GM21367 (cell line): ENCODE results near the gene LGALS7B.
"Not testable (repeated sequence)": the region's sequence is repeated elsewhere in the genome, so short reads cannot be mapped to it uniquely, and the experiment has no call there.

ENCODE experiments used
- ATAC-seq: cut with Tn5 transposase; IDR thresholded peaks from one replicate; pipeline ENCODE4 v1.9.1; 2021; ENCODE audit not compliant: unreplicated experiment

The LGALS7B gene

DNA sequence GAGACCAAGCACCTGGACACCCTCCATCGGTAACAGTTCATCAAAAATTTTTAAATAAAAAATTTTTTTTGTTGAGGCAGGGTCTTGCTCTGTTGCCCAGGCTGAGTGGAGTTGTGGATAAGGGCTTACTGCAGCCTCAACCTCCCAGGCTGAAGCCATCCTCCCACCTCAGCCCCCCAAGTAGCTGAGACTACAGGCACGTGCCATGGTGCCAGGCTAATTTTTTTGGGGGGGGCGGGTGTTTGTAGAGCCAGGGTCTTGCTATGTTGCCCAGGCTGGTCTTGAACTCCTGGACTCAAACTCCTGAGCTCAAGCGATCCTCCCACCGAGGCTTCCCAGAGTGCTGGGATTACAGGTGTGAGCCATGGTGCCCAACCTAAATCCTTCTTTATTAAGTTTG lies 4.7 kb downstream of the LGALS7B start:
- no peak for ATAC-seq

DNA sequence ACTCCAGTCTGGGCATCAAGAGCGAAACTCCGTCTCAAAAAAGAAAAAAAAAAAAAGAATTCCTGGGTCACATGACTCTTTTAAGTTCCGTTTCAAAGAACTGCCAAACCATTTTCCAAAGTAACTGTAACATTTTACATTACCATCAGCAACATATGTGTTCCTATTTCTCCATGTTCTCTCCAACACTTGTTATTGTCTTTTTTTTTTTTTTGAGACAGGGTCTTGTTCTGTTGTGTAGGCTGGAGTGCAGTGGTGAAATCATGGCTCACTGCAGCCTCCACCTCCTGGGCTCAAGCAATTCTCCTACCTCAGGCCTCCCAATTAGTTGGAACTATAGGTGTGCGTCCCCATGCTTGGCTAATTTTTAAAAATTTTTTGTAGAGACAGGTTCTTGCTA lies 6.5 kb downstream of the LGALS7B start:
- ATAC-seq = no peak

DNA sequence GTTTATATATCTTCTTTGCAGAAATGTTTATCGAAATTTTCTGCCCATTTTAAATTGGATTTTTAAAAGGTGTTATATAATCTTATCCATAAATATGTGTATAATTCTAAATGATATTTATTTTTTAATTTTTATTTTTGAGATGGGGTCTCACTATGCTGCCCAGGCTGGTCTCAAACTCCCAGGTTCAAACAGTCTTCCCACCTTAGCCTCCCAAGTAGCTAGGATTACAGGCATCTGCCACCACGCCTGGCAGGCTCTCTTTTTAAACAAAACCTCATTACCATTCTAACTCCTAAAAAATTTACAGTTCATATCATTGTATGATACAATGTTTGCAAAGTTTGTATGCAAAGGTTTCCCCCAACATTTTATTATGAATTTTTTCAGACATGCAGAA lies 7.2 kb downstream of the LGALS7B start:
- ATAC-seq = no peak

DNA sequence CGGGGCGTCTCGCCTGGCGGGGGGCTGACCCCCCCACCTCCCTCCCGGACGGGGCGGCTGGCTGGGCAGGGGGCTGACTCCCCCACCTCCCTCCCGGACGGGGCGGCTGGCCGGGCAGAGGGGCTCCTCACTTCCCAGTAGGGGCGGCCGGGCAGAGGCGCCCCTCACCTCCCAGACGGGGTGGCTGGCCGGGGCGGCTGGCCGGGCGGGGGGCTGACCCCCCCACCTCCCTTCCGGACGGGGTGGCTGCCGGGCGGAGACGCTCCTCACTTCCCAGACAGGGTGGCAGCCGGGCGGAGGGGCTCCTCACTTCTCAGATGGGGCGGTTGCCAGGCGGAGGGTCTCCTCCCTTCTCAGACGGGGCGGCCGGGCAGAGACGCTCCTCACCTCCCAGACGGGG lies 8.8 kb downstream of the LGALS7B start:
- ATAC-seq = not testable (repeated sequence)

DNA sequence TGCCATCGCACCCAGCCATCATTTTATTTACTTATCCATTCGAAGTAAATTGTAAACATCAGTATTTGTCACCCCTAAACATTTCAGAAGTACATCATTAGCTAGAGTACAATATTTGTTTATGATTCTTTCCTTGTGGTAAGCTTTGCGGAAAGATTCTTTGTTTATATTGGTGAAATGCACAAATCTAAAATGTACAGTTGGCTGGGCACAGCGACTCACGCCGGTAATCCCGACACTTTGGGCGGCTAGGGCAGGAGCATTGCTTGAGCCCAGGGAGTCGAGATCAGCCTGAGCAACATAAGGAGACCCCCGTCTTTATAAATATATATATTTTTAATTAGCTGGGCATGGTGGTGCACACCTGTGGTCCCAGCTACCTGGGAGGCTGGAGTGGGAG lies 10.1 kb downstream of the LGALS7B start:
- no peak for ATAC-seq

DNA sequence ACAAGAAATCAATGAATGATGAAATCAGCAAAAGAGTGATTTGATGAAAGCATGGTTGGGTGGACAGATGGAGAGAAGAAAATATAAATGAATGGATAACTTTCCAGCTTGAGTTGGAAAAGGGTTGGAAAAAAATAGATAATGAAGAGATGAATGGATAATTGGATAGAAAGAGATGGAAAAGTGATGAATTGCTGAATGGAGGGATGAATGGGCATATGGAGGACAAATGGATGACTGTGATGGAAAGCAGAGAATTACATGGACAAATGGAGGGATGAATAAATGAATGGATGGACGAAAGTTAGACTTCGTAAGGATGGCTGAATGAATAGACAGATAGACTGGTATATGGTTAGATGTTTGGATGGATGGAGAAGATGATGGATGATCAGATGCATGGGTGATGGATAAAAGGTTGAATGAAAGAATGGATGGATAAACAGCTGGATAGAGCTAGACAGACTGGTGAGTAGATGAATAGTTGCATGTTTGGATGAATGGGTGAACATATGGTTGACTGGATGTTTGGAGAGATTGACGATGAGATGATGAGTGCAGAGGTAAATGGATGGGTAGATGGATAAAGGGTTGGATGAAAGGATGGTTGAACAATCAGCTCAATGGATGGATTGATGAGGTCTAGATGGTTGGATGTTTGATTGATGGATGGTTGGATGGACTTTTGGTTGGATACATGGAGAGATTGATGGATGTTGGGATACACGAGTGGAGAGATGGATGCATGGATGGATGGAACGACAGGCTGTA lies 11.8 kb downstream of the LGALS7B start:
- no peak for ATAC-seq

DNA sequence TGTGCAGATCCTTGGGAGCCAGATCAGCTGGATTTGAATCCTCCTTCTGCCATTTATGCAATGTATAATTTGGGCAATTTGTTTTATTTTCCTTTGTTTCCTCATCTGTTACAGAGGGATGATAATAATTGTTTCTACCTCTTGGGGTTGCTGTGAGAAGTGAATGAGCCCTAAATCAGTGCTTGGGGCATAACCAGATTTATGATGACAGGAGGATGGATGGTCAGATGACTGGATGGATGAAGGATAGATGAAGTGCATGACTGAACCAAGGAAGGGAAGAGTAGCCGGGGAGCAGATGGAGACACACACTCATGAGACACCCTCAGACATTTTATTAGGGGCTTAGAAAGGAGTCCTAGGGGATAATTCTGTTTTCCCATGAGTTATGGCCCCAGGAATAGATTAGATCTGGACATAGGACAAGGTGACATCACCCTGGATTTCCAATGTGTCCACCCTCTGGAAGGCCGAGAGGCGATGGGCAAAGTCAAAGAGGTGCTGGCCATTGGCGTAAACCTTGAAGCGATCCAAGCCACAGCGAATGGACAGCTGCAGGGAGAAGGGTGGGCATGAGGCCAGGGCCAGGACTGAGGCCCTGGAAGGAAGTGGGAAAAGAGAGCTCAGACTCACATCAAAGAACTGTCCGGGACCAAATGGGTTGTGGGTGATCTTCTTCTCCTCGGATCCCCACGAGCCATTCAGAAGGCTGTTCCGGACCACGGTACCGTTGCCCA lies 12.5 kb downstream of the LGALS7B start:
- ATAC-seq = no peak

DNA sequence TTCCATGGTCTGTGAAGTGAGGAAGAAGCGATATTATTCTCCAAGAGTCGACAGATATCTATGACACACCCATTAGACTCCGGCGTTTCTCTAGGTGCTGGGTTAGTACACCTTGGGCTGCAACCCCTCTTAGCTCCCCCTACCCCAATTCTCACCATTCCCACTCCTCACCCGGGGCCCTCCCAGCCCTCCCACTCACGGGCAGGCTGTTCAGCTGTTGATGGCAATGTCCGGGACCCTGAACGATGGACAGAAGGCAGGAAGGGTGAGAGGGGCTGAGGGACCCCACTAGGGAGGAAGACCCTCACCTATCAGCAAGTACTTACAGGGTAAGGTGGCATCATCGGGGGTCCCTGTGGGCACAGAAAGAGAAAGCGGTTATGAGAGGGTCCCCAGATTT lies 14.5 kb downstream of the LGALS7B start:
- ATAC-seq = no peak

DNA sequence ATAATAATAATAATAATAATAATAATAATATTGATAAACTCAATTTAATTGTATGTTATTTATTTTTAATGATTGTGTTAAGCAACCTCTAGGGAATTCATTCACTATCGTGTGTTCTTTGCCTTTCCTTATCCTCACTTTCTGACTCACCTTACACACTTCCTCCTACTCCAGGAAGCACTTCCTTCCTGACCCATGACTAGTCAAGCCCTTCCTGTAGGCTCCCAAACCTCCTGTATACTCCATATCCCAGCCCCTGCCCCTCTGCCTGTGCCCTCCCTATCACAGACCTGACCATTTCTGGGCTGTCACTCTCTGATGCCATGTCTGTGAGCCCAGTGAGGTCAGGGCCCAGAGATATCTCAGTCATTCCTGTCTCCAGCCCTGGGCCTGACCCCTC lies 16.2 kb downstream of the LGALS7B start:
- no peak for ATAC-seq

DNA sequence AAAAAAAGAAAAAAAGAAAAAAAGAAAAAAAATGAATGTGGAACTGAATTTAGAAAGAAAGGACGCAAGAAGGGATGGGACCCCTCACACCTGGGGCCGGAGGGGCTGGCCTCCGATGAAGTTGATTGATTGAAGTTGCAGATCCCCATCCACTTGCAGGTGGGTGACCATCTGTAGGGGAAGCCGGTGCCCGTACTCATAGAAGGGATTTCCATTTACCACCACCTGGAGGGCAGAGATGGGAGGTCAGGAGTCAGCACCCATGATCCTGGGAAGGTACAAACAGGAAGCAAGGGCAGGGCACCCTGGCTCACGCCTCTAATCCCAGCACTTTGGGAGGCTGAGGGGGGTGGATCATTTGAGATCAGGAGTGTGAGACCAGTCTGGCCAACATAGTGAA lies 17.4 kb downstream of the LGALS7B start:
- ATAC-seq = no peak

DNA sequence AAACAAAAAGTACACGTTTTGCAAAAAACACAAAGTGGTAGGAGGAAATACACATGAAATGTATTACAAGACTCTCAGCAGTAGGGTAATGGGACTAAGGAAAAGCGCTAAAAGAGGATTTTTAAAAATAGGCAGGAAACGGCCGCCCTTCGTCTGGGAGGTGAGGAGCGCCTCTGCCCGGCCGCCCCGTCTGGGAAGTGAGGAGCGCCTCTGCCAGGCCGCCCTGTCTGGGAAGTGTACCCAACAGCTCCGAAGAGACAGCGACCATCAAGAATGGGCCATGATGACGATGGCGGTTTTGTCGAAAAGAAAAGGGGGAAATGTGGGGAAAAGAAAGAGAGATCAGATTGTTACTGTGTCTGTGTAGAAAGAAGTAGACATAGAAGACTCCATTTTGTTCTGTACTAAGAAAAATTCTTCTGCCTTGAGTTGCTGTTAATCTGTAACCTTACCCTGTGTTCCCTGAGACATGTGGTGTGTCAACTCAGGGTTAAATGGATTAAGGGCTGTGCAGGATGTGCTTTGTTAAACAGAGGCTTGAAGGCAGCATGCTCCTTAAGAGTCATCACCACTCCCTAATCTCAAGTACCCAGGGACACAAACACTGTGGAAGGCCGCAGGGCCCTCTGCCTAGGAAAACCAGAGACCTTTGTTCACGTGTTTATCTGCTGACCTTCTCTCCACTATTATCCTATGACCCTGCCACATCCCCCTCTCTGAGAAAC lies 18.5 kb downstream of the LGALS7B start:
- ATAC-seq = not testable (repeated sequence)

DNA sequence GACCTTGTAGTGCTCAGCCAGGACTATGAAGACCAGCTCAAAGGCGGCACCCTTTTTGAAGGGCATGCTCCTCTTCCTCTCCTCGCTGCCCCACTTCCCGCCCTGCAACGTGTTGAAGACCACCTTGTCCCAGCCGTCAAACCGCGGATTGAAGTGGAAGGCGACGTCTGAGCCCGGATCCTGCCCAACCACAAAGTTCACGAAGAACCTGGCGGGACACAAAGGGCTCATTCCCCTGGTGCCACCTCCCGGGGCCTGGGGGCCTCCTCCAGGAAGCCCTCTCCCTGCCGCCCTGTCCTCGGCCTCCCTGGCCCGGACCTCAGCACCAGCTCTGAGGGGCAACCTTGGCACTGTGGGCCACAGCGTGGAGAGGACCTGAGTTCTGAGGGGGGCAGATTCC lies 19.7 kb downstream of the LGALS7B start:
- no peak for ATAC-seq

DNA sequence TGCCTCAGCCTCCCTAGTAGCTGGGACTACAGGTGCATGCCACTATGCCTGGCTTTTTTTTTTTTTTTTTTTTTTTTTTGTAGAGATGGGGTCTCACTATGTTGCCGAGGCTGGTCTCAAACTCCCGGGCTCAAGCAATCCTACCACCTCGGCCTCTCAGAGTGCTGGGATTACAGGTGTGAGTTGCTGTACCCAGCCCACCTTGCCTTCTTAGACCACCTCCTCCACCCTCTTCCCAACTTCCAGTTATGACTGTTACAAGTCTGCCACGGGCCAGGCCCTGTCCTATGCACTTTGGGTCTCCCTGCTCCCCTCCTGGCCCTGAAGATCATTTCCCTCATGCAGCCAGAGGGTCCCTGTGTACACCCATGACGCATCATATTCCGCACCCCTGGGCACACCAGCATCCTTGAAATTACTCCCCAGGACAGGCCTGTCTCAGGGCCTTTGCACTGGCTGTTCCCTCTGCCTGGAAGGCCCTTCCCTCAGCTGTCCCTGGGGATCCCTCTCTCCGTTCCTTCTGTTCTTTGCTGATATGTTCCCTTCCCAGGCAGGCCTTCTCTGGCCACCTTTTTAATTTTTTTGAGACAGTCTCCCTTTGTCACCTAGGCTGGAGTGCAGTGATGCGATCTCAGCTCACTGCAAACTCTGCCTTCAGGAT lies 20.7 kb downstream of the LGALS7B start:
- ATAC-seq = no peak

DNA sequence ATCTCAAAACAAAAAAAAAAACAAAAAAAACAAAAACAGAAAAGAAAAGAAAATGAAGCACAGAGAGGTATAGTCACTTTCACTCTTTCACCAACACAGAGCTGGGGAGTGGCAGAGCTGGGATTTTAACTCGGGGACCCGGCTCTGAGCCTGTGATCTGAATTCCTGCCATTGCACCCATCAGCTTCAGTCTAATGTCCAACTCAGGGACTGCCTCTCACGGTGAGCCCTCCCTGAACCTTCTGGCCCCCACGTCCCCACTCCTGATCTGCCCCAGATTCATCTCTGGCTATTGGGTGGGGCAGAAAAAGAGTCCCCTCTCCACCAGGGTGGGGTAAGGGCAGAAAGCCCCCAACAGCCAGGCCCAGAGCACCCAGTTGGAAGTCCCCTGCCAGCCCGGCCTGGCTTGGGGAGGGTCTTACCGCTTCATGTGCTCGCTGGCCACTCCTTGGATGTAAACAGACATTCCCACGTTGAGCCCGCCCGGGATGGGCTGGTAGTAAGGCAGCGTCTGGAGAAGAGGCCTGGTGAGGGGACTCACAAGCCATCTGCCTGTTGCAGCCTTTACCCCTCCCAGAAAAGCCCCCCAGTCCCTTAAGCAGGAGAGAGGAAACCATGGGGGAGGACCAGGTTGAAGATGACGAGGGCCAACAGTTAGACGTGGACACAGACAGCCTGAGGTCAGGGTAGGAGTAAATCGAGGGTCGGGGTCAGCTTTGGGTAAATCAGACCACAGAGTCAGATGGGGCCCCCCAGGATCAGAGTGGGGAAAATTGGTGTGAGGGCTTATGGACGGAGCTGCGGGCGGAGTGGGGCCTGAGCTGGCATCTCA lies 23.2 kb downstream of the LGALS7B start:
- ATAC-seq = no peak

DNA sequence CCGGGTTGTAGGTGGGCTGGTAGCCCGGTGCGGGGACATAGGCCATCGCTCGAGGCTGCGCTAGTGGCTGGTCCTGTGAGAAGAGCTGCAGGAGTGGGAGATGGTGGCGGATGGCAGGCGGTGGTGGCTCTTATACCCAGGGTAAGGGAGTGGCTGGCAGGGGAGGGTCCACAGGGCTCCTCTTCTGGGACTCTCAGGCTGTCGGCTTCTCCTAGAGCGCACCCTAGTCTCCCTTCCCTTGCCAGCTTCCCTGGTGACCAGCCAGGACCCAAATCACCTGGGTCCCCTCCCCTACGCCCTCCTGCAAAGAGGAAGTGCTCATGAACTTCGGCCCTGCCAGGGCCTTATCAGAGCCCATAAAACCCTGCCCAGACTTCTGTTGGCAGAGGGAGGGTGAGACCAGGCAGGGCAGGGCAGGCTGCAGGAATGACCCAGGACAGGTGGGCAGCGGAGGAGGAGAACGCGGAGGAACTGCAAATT lies 23.9 kb downstream of the LGALS7B start, which contains the start of gene LGALS4:
Gene LGALS4 (minus strand): TSS at position 105 of the 480 bp plus-strand sequence. CDS start 59 bp downstream, at position 46.
- ATAC-seq = no peak

DNA sequence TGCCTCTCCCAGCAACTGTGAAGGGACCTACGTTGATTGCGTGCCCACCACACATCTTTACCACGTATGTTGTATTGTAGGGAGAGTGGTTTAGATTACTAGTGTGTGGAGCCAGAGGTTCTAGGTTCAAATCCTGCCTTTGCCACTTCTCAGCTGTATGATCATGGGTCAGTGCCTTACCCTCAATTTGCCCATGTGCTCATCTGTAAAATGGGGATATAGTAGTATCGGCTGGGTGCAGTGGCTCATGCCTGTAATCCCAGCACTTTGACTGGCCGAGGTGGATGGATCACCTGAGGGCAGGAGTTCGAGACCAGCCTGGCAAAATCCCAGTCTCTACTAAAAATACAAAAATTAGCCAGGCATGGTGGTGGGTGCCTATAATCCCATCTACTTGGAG lies 24.3 kb downstream of the LGALS7B start:
- ATAC-seq = no peak

DNA sequence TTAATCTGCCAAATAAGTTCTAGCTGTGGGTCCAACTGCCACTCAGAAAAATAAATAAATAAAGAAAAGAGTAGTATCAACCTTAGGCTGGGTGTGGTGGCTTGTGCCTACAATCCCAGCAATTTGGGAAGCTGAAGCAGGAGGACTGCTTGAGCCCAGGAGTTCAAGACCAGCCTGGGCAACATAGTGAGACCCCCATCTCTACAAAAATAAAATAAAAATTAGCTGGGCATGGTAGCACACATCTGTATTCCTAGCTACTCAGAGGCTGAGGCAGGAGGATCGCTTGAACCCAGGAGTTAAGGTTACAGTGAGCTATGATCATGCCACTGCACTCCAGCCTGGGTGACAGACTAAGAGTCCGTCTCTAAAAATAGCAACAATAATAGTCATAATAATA lies 24.9 kb downstream of the LGALS7B start:
- ATAC-seq = not testable (repeated sequence)

DNA sequence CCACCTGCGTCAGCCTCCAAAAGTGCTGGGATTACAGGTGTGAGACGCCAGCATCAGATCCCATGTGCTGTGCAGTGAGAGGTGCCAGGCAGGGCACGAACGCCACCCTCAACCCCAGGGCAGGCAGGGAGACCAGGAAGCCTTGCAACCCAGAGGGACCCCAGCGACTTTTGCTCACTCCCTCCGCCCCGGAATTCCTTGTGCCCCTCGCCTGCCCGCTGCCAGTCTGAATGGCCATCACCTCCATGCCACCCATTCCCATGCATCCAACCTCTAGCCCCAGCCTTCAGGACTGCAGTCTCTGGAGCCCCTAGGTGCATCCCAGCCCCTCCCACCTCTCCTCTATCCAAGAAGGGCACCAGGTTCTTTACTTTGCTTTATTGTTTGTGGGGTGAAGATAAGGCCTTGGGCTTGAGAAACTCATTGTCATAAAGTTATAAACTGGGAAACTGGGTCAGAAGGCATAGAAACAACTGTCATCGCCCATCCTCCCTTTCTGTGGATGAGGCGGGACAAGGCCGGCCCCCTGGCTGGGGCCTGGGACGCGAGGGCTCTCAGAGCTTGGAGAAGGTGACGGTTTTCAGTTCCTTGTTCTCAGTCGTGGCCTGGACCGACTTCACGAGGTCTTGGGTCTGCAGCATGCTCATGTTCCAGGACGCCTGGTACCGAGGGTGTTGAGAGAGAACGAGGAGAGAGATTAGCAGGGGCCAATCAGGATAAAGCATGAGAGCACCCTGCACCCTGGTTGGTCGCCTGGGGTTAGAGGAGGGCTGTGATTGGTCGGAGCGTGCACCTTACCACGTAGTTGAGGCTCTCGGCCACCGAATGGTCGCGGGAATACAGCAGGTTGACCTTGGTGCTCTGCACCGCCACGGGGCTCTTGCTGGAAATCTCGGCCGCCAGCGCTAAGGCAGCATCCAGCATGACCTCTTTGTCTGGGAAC lies 26.3 kb downstream of the LGALS7B start:
- ATAC-seq = no peak

DNA sequence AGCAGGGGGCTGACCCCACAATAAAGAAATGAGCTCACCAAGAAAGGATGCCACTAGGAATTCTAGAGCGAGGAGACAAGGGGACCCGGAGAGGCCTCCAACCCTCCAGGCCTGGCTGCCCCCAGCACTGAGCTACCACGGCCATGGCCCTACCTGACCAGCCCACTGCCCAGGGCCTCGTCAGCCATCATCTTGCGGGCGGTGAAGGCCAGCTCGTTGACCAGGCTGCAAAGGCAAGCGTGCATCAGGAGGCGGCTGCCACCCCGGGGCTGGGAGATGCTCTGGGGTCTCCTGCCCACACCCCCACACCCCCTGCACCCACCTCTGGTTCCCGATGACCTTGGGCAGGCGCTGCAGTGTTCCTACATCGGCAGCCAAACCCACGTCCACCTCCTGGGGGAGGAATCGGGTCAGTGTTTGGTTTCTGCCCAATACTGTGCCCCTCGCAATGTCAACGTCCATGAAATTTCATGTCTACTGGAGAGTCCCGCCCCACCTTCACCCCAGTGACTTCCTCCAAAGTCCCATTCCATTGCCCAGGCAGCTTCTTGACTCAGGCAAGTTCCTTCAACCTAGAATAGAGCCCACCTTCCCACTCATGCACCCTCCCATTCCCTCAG lies 27.2 kb downstream of the LGALS7B start:
- ATAC-seq = no peak
